CD4-positive, alpha-beta T cell treated with Interferon gamma for 1 hour (primary cell): ENCODE results near the gene COA4.

Experiments used
- DNase-seq: peaks from one replicate; pipeline ENCODE4 v3.0.0-alpha.2; 2020

The COA4 gene

DNA sequence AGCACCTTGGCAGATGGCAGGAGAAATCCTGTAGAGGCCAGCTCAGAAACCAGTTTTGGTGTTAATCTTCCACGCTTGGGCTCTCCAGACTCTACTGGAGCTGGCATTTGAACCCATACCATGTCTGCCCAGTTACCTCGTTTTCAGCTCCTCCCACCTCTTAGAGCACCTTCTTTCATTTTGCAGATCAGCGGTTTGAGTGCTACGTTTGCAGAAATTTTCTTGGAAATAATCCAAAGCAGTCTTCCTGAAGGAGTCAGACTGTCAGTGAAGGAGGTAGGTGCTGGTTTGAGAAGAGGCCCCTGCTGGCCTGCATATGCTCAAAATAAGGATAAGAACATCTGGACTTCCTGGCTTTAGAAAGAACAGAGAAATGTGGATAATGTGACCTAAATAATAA lies 13.7 kb downstream of the COA4 start:
- no peak for DNase-seq

DNA sequence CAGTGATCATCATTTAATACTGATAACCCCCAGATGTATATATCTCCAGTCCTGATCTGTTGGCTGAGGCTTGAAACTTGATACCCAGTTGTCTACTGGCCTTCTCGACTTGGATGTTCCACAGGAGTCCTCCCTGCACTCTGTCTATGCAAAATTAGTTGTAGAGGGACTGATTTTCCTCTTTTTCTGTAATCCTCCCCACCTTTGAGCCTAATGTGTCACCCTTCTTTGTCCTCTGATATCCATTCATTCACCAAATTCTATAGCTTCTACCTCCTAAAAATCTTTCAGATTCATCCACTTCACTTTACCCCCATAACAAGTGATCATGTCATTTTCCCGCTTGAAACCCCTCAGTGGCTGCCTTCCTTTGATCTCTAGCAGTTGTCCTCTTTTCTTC lies 16.4 kb downstream of the COA4 start:
- DNase-seq: no peak

DNA sequence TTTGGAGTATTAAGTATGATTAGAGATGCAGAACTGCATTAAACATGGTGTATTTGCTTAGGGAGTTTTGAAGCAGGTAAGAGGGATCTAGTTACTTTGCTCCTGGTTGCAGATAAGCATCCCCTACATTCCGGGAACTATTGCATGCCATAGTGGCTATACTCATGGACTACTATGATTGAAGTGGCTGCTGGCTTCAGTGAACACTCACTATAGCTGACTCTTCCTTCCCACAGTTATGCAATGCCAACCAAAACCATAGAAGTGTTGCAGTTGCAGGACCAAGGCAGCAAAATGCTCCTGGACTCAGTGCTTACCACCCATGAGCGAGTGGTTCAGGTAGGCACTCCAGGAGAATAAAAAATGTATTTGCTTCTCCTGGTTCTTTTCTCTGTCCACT lies 17.0 kb downstream of the COA4 start:
- DNase-seq: no peak

DNA sequence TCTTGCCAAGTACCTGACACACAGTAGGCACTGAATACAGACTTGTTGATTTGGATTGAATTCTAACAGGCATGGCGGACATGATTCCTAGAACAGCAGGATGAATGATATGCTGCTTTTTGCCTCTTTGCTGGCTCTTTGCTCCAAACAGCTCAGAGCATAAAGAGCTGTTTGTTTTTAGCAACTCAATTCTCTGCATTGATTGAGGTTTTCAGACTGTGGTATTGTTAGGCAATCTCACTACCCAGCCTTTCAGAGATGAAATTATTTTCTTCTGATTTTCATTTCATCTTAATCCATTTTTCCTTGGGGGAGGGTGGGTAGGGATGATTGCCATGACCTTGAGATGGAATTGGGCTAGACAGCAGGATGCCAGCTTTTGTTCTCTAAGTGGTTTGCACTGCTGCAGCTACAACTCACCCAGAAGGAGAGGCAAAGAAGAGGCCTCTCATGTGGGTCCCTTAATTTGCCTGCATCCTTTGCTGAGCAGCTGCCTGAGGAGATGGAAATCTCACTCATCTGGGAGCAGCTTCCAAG lies 20.5 kb downstream of the COA4 start:
- DNase-seq: no peak

DNA sequence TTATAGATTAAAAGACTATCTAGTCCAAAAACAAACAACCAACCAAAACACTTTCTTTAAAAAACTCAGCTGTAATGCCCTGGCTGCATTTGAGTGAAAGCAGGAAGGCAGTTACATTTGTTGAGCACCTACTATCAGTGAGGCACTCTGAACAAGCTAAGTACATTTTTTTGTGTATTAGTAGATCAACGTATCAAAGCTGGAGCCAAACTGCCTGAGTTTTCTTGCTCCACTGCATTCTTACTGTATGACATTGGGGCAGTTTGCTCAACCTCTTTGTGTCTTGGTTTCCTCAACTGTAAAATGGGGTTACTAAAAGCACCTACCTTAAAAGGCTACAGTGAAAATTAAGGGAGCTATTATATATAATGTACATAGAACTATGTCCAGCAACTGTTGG lies 22.0 kb downstream of the COA4 start:
- DNase-seq: no peak

DNA sequence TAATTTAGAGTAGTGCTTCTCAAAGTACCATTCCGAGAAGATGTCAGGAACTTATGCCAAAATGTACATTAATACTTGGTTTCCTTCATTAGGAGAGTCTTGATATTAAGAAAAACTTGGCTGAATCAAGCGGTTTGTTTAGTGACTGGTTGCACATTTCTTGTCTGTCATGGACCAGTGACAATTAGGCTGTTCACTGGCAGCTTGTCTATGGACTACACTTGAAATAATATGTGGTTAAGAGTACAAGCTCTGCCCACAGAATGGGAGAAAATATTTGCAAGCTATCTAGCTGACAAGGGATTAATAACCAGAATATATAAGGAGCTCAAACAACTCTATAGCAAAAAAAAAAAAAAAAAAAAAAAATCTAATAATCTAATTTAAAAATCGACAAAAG lies 24.6 kb downstream of the COA4 start:
- no peak for DNase-seq

DNA sequence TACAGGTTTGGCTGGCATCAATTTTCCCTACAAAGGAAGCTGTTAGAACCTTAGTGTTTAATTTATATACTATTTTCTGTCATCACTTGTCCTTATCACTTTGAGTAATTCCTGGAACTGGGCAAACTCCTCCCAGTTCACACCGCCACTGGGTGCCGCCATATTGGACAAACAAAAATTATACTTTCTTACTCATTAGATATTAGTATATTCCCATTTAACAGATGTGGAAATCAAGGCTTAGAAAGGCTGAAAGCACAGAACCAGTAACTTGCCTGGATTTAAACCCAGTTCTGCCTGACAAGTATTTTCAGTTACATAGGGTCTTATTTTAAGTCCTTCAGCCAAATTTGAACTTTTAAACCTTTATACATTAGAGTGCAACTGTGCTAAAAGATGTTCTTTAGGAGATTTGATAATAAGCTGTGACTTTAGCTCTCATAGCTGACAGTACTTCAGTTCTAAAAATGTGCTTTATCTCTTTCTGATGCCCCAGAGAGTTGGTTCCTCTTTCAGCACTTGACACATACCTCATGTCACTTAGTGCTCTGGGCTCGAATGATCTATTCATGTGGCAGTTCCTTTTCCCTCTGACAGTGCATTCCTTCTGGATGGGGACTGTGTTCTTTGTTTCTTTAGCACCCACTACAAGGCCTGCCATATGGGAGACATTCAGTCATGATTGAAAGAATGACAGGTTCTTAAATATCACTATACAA lies 25.4 kb downstream of the COA4 start:
- no peak for DNase-seq

DNA sequence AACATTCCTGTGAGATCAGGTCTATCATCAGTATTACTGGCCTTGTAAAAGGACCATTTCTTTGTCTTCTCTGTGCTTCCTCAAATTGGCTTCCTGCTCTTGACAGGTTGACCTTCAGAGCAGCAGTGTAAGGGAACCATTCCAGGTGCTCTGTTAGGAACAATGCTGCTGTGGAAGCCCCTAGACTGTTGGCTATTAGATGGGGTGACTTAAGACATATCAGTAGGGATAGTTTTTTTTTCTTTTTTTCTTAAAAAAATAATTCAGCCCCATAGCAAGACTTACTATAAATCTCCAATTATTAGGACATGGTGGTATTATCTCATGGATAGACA lies 37.6 kb downstream of the COA4 start:
- no peak for DNase-seq

DNA sequence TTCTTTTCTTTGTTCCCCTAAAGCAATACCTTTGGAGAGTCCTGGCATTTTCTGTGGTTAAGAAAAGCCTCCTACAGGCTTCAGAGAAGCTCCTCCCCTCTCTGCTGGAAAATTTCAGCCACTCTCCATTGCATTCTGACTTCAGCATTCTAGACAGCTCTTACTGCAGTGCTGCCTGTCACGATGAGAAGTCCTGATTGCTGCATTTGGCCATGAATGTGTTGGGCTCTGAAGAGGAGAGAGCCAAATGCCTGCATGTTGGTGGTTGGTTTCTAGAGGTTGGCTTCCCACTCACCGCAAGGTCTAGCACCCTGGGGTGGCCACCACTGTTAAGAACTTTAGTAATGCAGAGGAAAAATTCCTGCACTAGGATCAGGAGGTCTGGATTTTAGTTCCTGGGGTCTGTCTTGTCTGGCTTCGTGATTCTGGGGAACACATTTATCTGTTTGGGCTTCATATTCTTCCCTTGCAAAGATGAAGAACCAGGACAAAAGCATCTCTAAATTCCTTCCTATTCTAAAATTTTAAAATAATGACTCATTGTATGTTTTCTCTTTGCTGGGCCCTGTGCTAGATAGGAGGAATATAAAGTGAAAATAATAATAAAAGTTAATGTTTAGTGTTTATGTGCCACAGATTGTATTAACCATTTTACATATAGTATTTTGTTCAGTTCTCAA lies 38.1 kb downstream of the COA4 start:
- no peak for DNase-seq

DNA sequence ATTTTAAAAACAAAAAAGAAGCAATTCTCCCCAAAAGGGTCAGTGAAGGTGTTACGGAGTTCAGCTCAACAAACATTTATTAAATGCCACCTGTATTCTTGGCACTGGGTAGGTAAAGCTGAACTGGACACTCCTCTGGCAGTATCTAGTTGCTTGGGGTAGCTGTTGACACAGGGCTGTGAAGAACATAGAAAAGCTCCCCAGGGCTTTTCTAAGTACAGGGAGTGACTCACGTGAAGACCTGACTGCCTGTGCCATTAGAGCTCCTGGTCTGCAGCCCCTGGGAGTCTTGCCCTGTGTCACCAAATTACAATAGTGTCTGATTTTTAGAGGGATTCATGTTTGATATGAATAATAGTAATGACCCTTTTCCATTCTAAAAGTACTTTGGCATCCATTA lies 43.6 kb downstream of the COA4 start:
- DNase-seq: no peak

DNA sequence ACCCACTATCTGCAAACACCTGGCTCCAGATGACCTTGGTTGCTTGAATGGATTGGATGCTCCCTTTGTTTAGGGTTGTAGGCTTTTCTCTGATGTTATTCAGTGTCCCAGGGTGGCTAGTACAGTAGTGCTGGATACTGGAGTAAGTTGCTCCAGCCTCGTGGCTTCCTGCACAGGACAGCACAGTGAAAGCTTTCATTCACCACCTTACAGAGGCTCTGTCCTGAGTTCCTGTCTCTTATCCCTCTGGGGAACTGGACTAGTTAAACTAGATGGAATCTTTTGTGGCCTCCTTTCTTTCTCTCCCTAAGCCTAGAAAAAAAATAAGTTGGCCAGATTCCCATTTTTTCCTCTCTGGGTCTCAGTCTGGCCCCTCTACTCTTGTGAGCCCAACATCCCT lies 46.4 kb downstream of the COA4 start:
- DNase-seq: no peak
